Activated CD4-positive, alpha-beta T cell treated with anti-CD3 and anti-CD28 coated beads, Interleukin-10, Interleukin-2, amounts not matched to agents 100 ng/mL and 50 ng/mL, durations not matched to agents 16 hours and 8 hours (primary cell): ENCODE results near the gene LRRC40.

ENCODE experiments used
- DNase-seq: peaks from one replicate; pipeline ENCODE4 v3.0.0-alpha.2; 2020

LRRC40 gene

DNA sequence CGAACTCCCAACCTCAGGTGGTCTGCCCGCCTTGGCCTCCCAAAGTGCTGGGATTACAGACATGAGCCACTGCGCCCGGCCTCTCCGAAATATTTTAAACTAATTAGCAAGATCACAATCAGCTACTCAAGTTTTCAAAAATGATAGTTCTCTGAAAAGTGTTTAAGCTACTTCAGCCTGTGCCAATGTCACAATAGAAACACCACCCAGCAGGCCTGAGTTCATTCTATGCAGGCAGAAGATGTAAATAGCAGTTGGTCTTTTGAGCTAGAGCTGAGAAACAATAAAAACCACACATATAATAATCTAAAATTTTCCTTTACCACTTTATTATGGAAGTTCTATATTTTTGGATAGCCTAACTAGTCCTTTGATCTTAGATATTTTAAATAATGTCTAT is 96.1 kb downstream of the LRRC40 start:
- no peak for DNase-seq

DNA sequence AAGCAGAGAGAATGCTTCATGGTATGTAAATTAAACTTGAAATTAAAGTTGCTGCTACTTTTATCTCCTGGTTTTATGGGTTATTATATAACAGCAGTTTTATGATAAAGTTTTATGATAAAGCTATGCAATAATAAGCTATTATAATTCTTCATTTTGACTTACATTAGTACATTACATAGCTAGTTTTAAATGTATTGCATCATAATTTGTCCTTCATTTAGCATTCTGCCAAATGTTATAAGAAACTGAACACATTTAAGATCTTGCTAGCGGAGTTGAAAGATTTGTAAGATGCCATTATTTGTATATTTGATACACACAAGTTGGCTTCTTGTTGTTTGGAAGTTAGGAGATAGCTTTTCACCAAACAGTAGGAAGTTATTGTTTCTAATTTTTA is 101.6 kb downstream of the LRRC40 start:
- DNase-seq = no peak

DNA sequence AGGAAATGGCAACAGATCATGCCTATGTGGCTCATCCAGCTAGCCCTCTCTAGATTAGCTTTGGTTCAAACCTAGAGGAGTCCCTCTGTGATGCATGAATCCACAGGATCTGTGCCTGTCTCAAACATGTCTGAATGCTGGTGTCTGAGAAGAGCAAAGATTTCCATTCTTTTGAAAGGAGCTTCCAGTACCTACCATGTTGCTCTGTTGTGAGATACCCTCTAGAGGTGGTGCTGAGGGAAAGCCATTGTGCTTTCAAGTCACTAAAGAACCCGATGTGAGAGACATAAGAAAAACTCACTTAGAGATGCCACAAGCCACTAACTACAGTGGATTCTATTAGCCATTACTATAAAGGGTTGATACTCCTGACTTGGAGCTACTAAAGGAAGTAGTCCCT is 103.6 kb downstream of the LRRC40 start:
- DNase-seq = no peak

DNA sequence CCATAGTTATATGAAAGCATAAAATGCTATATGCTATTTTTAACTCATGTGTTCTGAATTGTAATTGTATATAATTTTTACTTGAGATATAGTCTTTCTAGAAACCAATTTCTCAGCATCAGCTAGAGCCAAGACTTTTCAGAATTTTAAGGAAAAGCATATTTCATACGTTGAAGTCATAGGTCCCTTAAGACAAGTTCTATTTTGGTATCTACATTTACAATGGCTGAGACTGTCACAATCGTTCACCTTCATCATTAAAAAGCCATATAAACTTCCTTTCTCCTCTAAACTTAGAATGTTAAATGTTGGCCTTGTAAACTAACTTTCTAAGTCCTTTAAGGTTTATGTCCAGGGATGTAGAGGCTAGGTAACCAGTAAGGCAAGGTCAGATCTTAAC is 104.1 kb downstream of the LRRC40 start:
- DNase-seq = no peak
